Hepatocyte (in vitro differentiated cells): ENCODE results near the gene BHMT2.

ENCODE experiments used
- CTCF ChIP-seq: fragments of 200-600 bp; sonication (generic); IDR thresholded peaks from 2 replicates; pipeline ENCODE4 v1.5.1; 2016; ENCODE audit warnings: antibody characterized with exemption, mild to moderate bottlenecking; ENCODE audit not compliant: poor library complexity
- EZH2phosphoT487 ChIP-seq: fragments of 200-600 bp; sonication (generic); IDR thresholded peaks from one replicate; pipeline ENCODE4 v1.6.1; 2018; ENCODE audit warnings: antibody characterized with exemption, mild to moderate bottlenecking, low read depth, moderate library complexity; ENCODE audit not compliant: unreplicated experiment, severe bottlenecking

GRCh38 chr5:79077680-79078365 is 8.3 kb downstream of the BHMT2 start:
- TF ChIP-seq CTCF (no peak), EZH2phosphoT487 (no peak)
